ENCODE results near the gene FAM72C. TPM values are rescaled to one million over a fixed set of nuclear protein-coding genes. Genes with fewer than 3 reads are reported as not detected.
"Not testable (repeated sequence)": the region's sequence is repeated elsewhere in the genome, so short reads cannot be mapped to it uniquely, and the experiment has no call there.

Gene FAM72C
- polyA plus RNA-seq, 4 donors, result 1.4 to 4.4 (median 2.6) TPM

DNA sequence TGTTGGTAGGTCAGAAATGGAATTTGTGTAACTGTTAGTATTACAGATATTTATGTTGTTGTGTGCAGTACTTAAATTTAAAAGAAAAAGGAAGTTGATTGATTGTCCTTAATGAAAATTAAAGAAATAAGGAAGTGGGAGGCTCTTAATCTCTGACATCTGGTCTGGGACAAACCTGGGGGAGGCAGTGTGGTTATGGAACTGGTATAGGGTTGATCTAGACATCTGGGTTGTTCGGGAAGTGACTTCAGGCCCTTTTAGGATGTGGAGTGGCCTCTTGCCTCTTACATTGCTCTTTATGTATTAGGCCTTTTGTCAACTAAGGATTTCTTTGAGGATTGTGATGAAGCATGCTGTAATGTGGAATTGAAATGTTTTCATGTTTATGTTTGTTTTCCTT, 16.1 kb upstream of the FAM72C start:
- not testable (repeated sequence) for DNase-seq (ENCODE audit: low read depth in 4 of 4, low spot score in 2 of 4)

DNA sequence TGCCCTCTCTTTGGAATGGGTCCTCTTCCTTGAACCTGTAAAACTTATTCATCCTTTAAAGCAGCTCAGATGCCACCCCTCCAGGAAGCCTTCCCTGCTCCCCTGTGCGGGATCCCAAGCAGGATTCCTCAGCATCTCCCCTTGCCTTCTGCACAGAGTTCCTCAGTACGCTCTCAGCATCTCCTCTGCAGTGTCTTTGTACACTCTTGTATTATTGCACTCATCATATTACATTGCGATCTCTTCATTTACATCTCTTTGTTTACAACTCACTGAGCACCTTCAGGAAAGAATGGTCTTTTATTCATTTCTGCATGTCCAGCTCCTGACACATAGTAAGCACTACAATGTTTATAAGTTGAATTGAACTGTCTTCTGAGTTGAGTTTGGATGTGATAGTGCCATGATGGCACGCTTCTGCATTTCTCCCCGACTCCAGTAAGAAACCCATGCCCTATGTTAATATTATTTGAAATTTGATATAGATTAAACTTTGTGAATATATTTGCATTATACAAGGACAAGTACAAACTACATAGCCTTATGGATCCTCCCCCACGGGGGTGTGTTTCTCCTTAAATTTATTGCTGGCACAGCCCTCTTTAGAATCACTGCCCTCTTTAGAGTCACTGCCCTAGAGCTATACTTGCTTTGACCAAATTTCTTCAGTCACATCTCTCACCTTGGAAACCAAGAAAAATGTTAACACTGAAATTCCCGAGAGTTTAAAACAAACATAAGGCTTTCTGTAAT, 13.1 kb upstream of the FAM72C start:
- not testable (repeated sequence) for DNase-seq (ENCODE audit: low read depth in 4 of 4, low spot score in 2 of 4)

DNA sequence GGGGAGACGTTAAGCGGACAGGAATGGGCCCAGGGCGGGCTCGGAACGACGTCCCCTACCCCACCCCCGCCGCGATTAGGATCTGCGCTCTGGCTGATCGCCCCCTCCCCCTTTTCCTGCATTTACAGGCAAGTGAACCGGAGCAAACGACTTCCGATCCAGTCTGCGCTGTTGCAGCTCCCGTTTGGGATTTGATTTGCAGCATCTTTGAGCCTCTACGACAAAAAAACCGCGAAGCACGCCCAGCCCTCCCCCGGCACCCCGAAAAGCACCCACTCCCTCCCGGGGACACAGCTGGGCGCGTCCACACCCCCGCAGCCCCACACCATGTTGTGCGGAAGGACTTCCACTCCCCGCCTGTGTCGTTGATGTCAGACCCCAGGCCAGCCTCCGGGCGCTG, 2.6 kb upstream of the FAM72C start:
- DNase-seq (ENCODE audit: low read depth in 4 of 4, low spot score in 2 of 4), result peak in 1 of 4 donors; percentile 25

DNA sequence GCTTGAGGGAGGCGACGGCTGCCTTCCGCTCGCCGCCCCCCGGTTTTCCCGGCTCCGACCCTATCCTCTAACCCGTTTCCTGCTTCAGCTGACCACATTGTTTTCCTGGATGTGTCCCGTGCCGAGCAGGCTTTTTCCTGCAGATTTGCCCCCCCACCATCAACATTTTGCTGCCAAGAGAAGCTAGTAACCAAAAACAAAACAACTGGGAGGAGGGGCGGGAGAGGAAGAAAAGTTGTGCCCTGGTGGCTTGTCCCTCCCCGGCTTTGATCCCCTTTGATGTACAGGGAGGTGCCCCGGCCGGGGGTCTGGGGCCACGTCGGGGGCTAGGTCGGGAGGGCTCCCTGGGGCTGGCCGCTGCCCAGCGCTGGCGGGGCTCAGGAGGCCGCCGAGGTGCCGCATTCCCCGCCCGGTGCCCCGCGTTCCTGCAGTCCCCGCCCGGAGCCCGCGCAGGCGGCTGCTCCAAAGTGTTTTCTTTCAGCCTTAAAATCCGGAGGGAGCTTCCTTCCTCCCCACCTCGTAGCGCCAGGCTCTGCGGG, 2.2 kb upstream of the FAM72C start:
- not testable (repeated sequence) for DNase-seq (ENCODE audit: low read depth in 4 of 4, low spot score in 2 of 4)

DNA sequence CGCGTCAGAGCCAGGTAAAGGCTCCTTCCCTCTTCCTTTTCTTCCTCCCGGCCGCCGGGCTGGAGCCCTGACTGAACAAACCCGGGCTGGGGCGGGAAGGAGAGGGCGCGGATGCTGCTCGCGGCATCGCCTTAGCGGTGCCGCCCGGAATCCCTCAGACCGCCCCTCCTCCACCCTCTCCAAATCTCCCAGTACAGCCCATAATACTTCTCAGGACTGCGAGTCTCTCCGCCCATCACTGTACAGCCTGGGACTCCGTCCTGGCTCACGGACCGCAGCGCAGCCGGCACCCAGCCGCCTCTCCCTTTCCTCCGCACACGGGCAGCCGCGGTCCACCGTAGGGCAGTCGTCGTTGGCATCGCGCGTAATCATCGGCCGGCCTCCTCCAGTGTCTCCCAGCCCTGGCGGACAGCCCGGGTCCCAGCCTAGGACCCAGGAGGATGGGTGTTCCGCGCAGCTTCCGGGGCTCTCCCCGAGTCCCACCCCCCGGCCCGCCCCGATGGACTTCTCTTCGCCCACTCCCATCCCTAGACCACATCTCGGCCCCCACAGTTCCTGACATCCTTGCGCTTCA, 1.1 kb upstream of the FAM72C start:
- DNase-seq (ENCODE audit: low read depth in 4 of 4, low spot score in 2 of 4), result not testable (repeated sequence)

DNA sequence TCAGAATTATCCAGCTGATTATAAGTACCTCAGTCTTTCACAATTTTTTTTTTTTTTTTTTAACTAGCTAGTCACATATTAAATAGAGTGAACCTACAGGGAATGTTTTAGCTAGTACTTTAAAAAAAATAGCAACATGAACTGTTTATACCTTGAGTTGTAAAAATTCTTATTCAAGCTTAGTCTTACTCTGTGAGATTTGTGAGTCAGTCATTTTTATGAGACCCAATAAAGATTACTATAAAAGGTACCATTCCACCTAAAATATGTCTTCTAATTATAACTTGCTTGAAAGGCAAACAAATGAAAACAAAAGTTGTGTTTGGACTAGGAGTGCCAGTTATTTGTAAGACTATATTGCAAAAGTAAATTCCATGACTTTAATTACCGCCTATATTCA, 5.9 kb downstream of the FAM72C start:
- DNase-seq (ENCODE audit: low read depth in 4 of 4, low spot score in 2 of 4), result not testable (repeated sequence)

DNA sequence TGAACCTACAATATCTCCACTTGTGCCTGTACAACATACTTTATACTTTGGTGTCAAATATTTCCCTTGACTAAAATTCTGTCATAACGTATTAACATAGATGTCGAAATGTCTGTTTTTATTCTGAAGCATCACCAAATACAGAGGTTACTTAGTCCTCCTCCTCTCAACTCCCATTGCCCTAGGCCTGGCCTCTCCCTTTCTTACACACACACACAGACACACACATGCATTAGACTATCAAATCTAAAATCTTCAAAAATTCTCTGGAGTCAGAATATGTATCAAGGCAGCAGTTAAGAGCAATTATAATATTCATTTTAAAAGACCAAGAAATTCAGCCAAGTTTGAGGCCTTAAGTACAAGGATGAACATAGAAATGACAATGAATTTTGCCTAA, 7.5 kb downstream of the FAM72C start:
- DNase-seq (ENCODE audit: low read depth in 4 of 4, low spot score in 2 of 4), result not testable (repeated sequence)

DNA sequence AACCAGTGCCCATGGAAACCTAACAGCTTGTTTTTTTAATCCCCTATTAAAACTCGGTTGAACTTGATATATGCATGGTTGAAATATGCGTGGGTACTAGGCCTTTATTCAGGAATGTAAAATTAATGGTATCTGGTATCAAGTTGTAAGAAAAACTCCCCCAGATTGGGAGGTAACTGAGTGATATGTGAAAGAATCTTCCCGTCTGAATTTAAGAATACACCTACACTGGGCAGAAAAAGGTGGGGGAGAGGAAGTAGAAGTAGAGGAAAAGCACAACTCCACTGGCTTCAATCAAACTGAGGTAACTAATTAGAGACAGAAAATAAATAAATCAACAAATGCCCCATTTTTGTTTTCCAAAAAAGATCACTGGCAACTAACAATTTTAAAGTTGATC, 15.9 kb downstream of the FAM72C start:
- DNase-seq (ENCODE audit: low read depth in 4 of 4, low spot score in 2 of 4), result not testable (repeated sequence)

DNA sequence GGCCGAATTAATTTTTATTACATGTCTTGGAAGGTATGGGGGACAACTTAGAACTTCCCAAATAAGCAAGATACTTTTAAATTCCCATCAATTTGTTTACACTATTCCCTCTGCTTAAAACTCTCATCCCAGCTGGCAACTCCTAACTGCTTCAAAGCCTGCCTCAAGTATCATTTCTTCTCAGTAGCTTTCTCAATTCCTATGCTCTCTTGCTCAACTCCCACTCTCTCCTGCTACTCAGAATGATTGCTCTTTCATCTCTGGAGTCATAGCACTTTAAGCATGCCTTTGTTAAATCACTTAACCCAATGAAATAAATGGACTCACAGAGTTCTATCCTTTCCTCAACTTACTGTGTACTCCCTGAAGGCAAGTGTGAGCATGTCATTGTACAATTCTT, 18.9 kb downstream of the FAM72C start:
- DNase-seq (ENCODE audit: low read depth in 4 of 4, low spot score in 2 of 4), result not testable (repeated sequence)

DNA sequence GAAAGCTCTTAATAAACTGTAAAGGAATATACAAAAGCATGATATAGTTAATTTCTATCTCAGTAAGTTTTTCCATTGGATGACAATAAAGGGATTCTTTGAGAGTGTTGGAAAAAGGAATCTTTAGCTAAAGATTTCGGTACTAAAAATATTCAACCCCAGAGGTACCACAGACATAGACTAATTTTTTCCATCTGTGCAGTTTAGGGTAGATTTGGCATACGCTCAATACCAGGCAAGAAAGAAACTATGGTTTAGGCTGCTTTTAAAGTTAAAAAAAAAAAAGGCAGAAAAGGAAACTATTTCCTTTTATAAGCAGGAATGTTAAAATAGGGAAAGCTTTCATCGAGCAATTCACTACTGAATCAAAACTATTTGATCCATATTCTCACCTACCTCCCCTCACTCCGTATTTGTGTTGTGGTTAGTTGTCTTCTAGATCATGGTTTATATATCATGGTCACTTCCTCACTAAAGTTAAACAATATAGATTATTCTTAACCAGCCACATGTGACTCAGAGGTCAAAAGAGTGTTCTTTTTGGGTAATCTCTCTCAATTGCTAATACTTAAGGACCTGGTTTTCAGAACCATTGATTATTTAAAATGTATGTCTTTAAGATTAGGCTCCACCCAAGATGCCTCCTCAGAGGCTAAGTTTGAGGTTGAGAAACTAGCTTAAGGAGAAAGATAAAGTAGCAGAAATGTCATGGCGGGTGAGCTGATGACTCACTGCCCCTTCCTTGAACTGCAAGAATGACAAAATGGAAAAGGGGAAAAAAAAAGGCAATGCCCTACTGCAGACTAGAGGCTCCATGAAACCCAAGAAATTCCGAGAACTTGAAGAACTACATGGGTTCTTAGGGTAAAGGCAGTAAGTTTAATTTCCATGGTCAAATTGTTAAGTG, 20.0 kb downstream of the FAM72C start:
- DNase-seq (ENCODE audit: low read depth in 4 of 4, low spot score in 2 of 4), result not testable (repeated sequence)

DNA sequence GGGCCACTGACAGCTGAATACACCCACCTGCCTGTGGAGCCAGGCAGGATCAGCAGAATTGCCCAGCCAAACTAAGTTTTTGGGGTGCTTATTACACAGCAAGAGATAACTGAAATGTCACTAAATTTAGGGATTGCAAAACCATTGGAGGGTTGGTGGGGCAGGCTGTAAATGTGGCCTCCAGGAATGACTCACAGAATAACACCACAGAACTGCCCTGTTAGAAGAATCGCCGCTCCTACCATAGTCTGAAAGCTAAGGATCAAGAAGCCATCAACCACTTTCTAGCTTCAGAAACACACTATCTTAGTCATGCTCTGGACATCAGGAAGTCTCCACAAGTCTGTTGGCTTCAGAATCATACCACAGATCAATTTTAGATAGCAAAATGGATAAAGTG, 24.0 kb downstream of the FAM72C start:
- not testable (repeated sequence) for DNase-seq (ENCODE audit: low read depth in 4 of 4, low spot score in 2 of 4)

DNA sequence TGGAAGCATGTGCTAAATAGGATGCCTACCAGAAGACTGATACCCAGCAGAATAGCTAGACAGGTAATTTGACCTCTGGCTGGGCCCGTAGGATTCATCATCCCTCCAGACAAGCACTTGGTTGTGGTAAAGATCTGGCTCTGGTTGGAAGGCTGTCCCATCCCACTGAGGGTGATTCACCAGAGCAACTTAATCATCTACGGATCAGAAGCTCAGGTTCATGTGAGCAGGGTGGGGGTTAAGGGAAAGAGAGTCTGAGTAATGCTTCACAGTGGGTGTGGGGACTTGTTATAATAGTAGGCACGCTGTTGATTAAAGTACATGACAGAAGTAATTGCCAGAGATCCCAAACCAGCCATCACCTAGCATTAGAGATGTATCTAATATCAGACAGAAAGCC, 26.5 kb downstream of the FAM72C start:
- DNase-seq (ENCODE audit: low read depth in 4 of 4, low spot score in 2 of 4), result not testable (repeated sequence)

DNA sequence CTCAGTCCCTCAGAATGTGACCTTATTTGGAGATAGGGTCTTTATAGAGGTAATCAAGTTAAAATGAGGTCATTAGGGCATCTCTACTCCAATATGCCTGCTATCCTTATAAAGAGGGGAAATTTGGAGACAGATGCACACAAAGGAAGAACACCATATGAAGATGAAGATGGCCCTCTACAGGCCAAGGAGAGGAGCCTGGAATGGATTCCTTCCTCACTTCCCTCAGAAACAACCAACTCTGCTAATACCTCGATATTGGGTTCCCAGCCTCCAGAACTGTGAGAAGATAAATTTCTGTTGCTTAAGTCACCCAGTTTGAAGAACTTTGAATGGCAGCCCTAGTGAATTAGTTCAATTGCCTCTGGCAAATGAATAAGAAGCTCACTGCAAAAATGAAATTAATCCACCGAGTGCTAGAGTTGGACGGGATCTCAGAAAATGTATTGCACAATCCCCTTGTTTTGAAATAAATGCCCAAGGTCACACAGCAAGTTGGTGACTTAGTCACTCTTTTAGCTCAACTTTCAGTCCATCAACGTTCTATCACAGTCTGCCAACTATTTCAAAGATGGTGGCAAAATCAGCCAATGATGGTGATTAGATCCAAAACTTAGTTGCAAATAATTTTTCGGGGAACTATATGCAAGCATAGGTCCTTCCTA, 27.1 kb downstream of the FAM72C start:
- DNase-seq (ENCODE audit: low read depth in 4 of 4, low spot score in 2 of 4), result not testable (repeated sequence)

DNA sequence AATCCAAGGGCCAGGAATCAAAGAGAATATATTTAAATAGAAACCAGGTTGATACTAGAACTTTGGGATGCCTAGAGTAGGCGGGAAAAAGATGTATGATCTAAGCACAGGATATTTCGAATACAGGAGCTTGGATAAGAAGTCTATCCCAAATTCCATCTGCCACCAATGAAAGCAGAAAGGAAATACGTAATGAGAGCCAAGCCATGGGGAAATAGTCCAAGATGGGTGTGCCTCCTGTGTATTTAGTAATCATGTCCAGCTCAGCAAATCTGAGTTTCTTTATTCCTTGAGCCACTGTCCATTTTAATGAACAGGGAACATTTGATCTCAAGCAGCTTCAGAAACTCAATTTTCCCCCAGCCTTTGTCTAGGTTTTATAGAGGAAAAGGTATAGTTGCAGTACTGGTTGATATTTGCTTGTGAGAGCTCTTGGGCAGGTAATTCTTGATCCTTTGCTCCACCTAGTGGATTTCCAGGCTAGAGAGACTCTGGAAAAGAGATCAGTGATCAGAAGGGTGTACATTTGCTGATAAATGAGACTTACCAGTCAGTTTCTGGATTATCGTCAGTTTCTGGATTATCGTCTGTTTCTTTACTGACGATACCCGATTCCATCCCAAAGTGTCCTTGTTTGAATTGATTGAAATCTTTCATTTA, 28.3 kb downstream of the FAM72C start:
- not testable (repeated sequence) for DNase-seq (ENCODE audit: low read depth in 4 of 4, low spot score in 2 of 4)

DNA sequence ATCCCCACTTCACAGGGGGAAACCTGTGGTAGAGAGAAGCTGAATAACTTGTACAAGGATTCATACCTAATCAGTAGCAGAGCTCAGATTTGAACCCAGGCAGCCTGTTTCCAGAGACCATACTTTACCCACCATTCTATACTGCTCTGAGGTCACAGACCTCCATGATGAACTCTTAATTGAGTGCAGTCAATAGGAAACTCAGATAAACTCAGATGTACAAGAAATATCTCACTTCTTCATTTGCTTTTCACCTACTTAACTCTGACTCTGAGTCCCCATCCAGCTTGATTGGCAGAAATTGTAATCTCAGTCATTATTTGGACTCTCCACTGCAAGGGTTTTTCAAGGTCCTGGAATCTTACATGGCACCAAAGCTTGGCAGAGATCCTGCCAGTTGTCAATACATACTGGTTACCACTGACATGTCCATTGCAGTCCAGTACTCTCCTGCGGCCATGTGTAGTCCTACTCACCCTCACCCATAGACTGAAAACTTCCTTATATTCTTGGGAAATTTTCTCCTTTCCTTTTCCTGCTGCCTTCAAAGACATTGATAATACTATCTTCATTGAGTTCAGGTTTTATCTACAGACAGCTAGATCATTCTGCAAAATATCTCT, 29.4 kb downstream of the FAM72C start:
- DNase-seq (ENCODE audit: low read depth in 4 of 4, low spot score in 2 of 4), result not testable (repeated sequence)

DNA sequence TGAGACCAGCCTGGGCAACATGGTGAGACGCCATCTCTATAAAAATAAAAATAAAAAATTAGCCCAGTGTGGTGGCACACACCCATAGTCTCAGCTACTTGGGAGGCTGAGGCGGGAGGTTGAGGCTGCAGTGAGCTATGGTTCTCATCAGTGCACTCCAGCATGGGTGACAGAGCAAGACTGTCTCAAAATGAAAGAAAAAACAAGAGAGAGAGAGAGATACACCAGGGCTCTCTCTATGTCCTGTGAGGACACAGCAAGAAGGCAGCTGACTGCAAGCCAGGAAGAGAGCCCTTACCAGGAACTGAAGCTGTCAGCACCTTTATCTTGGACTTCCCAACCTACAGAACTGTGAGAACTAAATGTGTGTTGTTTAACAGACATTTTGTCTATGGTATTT, 32.1 kb downstream of the FAM72C start:
- DNase-seq (ENCODE audit: low read depth in 4 of 4, low spot score in 2 of 4), result not testable (repeated sequence)

DNA sequence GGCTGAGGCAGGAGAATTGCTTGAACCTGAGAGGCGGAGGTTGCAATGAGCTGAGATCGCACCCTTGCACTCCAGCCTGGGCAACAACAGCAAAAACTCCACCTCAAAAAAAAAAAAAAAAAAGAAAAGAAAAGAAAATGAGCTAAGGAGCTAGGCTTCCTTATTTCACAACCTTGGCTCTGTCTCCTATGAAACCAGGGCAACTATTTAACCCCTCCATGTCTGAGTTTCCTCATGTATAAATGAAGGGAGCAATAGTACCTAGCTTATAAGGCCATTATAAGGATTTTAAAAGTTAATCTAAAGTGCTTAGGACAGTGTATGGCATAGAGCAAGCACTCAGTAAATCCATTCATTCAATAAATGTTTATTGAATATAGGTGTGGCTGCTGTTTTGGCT, 32.9 kb downstream of the FAM72C start:
- not testable (repeated sequence) for DNase-seq (ENCODE audit: low read depth in 4 of 4, low spot score in 2 of 4)

DNA sequence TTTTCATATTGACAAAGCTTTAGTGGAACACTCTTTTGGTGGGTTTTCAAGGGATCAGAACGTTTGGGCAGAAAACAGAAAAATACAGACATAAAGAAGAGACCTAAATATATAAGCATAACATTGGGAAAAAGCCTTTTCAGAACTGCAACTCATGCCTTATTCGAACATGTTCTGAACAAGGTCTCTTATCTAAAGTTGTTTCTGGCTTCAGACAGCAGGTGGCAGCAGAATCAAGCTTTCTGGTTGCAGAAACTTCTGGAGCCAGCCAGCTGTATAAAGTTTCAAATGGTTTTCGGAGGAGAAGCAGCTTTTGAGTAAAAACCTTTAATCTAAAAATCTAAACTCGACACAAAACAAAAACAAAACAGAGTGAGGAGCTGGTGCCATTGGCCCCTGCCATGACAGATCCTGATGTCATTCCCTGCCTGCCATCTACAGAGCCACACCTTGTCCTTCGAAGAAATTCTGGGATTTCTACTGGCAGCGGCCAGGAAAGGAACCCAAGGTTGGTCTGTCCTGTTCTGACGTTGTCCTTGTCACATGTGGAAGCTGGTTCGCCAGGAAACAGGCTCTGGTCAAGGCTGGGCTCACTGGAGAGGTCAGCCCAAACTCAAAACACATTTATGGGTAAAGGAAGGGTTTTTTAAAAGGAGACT, 35.2 kb downstream of the FAM72C start:
- DNase-seq (ENCODE audit: low read depth in 4 of 4, low spot score in 2 of 4), result not testable (repeated sequence)

DNA sequence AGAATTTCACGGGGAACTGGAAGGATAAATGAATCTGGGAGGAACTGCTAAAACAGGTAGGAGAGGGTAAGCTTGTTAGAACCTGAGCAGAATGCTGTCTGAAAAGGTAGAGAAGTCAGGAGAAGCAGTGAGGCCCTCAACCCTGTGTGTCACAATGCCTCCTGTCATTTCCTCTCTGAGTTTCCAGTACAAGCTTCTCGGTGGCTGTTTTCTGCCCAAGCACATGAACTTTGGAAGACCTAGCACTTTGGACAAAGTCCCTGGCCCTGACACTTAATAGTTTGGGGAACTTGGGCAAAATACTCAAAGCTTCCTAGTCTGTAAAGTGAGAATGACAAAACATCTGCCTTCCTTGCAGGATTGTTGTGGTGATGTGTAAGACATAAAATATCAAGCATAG, 52.7 kb downstream of the FAM72C start:
- not testable (repeated sequence) for DNase-seq (ENCODE audit: low read depth in 4 of 4, low spot score in 2 of 4)
